ENCODE measurements around the gene RTTN. TPM values are rescaled to one million over a fixed set of nuclear protein-coding genes. Genes with fewer than 3 reads are reported as not detected.

Gene RTTN
- total and polyA plus RNA-seq, 4 donors: 1.1 to 14.3 (median 8.8) TPM

DNA sequence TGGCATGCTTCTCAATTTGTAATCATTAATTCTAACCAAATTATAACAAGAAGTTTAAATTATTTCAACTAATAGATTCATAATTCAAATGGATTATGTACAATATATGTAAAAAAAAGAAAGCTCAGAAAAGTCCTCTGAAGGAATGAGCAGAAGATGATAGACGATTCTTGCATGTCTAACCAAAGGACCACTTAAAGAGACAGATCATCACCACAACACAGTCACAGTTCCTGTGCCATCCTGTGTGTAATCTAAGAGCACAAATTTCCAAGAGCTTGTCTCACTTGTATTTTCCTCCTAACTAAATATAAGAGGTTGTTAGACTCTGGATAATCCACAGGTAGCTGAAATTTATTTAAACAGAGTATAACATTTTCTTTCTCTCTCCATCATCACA, 135.5 kb downstream of the RTTN start:
- Histone ChIP-seq H3K9me3 (ENCODE audit: control insufficient read depth in 4 of 4, low read length in 3 of 4) (no peaks in the 10 kb centered on the region), H3K27me3 (ENCODE audit: control insufficient read depth in 4 of 4, insufficient read depth in 4 of 4, low read length in 3 of 4) (no peaks in the 10 kb centered on the region), H3K4me1 (ENCODE audit: control insufficient read depth in 4 of 4, insufficient read depth in 4 of 4, low read length in 3 of 4) (no peaks in the 10 kb centered on the region), H3K4me3 (ENCODE audit: low read depth in 1 of 3, low read length in 3 of 3) (no peak overlapping the region), H3K9ac (ENCODE audit: low read depth in 1 of 2, low read length in 2 of 2) (no peak overlapping the region), H3K36me3 (ENCODE audit: control insufficient read depth in 4 of 4, insufficient read depth in 3 of 4, low read depth in 1 of 4, low read length in 3 of 4) (peaks cover 0 to 18% (median 4%) of the 10 kb centered on the region in 4 donors), H3K27ac (ENCODE audit: low read depth in 1 of 2, low read length in 2 of 2) (no peak overlapping the region)
- TF ChIP-seq GABPA (IDR thresholded peaks at IDR 0.05 in 1 of 2, conservative IDR thresholded peaks at IDR 0.05 in 1 of 2) (no peak), RXRA (IDR thresholded peaks at IDR 0.05) (no peak), SP1 (IDR thresholded peaks at IDR 0.05) (no peak), RAD21 (IDR thresholded peaks at IDR 0.05) (no peak), FOXA1 (IDR thresholded peaks at IDR 0.05) (no peak), FOXA2 (IDR thresholded peaks at IDR 0.05) (no peak), NR2F2 (IDR thresholded peaks at IDR 0.05) (no peak), YY1 (IDR thresholded peaks at IDR 0.05) (no peak), TAF1 (conservative IDR thresholded peaks at IDR 0.05) (no peak), JUND (IDR thresholded peaks at IDR 0.05) (no peak)
- TF ChIP-seq, protein P1, sequence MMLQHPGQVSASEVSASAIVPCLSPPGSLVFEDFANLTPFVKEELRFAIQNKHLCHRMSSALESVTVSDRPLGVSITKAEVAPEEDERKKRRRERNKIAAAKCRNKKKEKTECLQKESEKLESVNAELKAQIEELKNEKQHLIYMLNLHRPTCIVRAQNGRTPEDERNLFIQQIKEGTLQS (IDR thresholded peaks at IDR 0.05): no peak
- TF ChIP-seq, protein P2, sequence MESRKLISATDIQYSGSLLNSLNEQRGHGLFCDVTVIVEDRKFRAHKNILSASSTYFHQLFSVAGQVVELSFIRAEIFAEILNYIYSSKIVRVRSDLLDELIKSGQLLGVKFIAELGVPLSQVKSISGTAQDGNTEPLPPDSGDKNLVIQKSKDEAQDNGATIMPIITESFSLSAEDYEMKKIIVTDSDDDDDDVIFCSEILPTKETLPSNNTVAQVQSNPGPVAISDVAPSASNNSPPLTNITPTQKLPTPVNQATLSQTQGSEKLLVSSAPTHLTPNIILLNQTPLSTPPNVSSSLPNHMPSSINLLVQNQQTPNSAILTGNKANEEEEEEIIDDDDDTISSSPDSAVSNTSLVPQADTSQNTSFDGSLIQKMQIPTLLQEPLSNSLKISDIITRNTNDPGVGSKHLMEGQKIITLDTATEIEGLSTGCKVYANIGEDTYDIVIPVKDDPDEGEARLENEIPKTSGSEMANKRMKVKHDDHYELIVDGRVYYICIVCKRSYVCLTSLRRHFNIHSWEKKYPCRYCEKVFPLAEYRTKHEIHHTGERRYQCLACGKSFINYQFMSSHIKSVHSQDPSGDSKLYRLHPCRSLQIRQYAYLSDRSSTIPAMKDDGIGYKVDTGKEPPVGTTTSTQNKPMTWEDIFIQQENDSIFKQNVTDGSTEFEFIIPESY (IDR thresholded peaks at IDR 0.05): no peak
- no peak for DNase-seq (ENCODE audit: low spot score)
- WGBS: 82% methylated on average over 1 of the region's 1 CpG

DNA sequence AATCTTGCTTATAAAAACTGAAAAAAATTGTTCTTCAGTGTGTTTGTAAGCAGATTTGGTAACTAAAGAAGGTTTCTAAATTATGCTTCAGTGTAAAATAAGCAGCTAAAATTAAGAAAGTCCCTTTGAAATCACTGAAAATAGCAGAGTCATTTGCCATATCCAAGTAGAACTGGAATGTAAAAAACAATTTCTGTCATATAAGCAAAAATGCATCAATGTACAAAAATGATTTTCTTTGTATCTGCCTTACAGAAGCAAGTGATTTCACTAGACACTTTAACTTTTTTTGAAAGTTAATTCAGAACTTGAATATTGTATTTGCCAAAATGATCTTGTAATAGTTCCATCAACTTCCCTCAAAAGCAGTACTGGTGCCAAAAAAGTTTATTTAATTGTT, 136.1 kb downstream of the RTTN start:
- Histone ChIP-seq H3K9ac (ENCODE audit: low read depth in 1 of 2, low read length in 2 of 2) (no peak overlapping the region), H3K27me3 (ENCODE audit: control insufficient read depth in 4 of 4, insufficient read depth in 4 of 4, low read length in 3 of 4) (no peaks in the 10 kb centered on the region), H3K4me1 (ENCODE audit: control insufficient read depth in 4 of 4, insufficient read depth in 4 of 4, low read length in 3 of 4) (no peaks in the 10 kb centered on the region), H3K36me3 (ENCODE audit: control insufficient read depth in 4 of 4, insufficient read depth in 3 of 4, low read depth in 1 of 4, low read length in 3 of 4) (peaks cover 0 to 21% (median 4%) of the 10 kb centered on the region in 4 donors), H3K27ac (ENCODE audit: low read depth in 1 of 2, low read length in 2 of 2) (no peak overlapping the region), H3K9me3 (ENCODE audit: control insufficient read depth in 4 of 4, low read length in 3 of 4) (no peaks in the 10 kb centered on the region), H3K4me3 (ENCODE audit: low read depth in 1 of 3, low read length in 3 of 3) (no peak overlapping the region)
- TF ChIP-seq GABPA (IDR thresholded peaks at IDR 0.05 in 1 of 2, conservative IDR thresholded peaks at IDR 0.05 in 1 of 2): no peak
- no peak for TF ChIP-seq FOXA2 (IDR thresholded peaks at IDR 0.05)
- TF ChIP-seq, protein P3, sequence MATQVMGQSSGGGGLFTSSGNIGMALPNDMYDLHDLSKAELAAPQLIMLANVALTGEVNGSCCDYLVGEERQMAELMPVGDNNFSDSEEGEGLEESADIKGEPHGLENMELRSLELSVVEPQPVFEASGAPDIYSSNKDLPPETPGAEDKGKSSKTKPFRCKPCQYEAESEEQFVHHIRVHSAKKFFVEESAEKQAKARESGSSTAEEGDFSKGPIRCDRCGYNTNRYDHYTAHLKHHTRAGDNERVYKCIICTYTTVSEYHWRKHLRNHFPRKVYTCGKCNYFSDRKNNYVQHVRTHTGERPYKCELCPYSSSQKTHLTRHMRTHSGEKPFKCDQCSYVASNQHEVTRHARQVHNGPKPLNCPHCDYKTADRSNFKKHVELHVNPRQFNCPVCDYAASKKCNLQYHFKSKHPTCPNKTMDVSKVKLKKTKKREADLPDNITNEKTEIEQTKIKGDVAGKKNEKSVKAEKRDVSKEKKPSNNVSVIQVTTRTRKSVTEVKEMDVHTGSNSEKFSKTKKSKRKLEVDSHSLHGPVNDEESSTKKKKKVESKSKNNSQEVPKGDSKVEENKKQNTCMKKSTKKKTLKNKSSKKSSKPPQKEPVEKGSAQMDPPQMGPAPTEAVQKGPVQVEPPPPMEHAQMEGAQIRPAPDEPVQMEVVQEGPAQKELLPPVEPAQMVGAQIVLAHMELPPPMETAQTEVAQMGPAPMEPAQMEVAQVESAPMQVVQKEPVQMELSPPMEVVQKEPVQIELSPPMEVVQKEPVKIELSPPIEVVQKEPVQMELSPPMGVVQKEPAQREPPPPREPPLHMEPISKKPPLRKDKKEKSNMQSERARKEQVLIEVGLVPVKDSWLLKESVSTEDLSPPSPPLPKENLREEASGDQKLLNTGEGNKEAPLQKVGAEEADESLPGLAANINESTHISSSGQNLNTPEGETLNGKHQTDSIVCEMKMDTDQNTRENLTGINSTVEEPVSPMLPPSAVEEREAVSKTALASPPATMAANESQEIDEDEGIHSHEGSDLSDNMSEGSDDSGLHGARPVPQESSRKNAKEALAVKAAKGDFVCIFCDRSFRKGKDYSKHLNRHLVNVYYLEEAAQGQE (IDR thresholded peaks at IDR 0.05): no peak
- TF ChIP-seq, protein P2 (IDR thresholded peaks at IDR 0.05): no peak
- TF ChIP-seq, protein P4, sequence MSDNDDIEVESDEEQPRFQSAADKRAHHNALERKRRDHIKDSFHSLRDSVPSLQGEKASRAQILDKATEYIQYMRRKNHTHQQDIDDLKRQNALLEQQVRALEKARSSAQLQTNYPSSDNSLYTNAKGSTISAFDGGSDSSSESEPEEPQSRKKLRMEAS (IDR thresholded peaks at IDR 0.05): no peak
- no peak for TF ChIP-seq SP1 (IDR thresholded peaks at IDR 0.05)
- TF ChIP-seq, protein P5, sequence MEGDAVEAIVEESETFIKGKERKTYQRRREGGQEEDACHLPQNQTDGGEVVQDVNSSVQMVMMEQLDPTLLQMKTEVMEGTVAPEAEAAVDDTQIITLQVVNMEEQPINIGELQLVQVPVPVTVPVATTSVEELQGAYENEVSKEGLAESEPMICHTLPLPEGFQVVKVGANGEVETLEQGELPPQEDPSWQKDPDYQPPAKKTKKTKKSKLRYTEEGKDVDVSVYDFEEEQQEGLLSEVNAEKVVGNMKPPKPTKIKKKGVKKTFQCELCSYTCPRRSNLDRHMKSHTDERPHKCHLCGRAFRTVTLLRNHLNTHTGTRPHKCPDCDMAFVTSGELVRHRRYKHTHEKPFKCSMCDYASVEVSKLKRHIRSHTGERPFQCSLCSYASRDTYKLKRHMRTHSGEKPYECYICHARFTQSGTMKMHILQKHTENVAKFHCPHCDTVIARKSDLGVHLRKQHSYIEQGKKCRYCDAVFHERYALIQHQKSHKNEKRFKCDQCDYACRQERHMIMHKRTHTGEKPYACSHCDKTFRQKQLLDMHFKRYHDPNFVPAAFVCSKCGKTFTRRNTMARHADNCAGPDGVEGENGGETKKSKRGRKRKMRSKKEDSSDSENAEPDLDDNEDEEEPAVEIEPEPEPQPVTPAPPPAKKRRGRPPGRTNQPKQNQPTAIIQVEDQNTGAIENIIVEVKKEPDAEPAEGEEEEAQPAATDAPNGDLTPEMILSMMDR (IDR thresholded peaks at IDR 0.05; ENCODE audit: low read depth, low read length, missing input control): no peak
- TF ChIP-seq HNF4G (IDR thresholded peaks at IDR 0.05): no peak
- no peak for TF ChIP-seq FOXA1 (IDR thresholded peaks at IDR 0.05)
- no peak for TF ChIP-seq EGR1 (IDR thresholded peaks at IDR 0.05; ENCODE audit: low read depth in 2 of 2)
- TF ChIP-seq, protein P1 (IDR thresholded peaks at IDR 0.05): no peak
- TF ChIP-seq YY1 (IDR thresholded peaks at IDR 0.05): no peak
- no peak for TF ChIP-seq RAD21 (IDR thresholded peaks at IDR 0.05)
- no peak for TF ChIP-seq HNF4A (conservative IDR thresholded peaks at IDR 0.05)
- TF ChIP-seq NR2F2 (IDR thresholded peaks at IDR 0.05): no peak
- TF ChIP-seq JUND (IDR thresholded peaks at IDR 0.05): no peak
- TF ChIP-seq TAF1 (conservative IDR thresholded peaks at IDR 0.05): no peak
- no peak for TF ChIP-seq RXRA (IDR thresholded peaks at IDR 0.05)
- DNase-seq (ENCODE audit: low spot score): no peak
